ENCODE data around the gene AKAP13.

- TF ChIP-seq ELF4 (IDR thresholded peaks at IDR 0.05) (no peak), L3MBTL2 (conservative IDR thresholded peaks at IDR 0.05) (no peak), FOXA1 (IDR thresholded peaks at IDR 0.05) (no peak), FOXM1 (IDR thresholded peaks at IDR 0.05; ENCODE audit: borderline replicate concordance) (no peak), LEF1 (IDR thresholded peaks at IDR 0.05; ENCODE audit: borderline replicate concordance) (no peak), NFRKB (IDR thresholded peaks at IDR 0.05) (no peak), FOXK2 (IDR thresholded peaks at IDR 0.05) (no peak), ARNT (IDR thresholded peaks at IDR 0.05) (no peak)
These were observed 379.6 kb downstream of the AKAP13 start for GRCh38 chr15:85760049-85760448.

Data from HEK293T (cell line).